CD4-positive, alpha-beta T cell (primary cell): ENCODE data around the gene STYXL1. TPM values are rescaled to one million over a fixed set of nuclear protein-coding genes. Genes with fewer than 3 reads are reported as not detected.

Experiments
- ATAC-seq: fragments of 200-7000 bp; cut with Tn5 transposase; one replicate; pipeline ENCODE4 v1.10.0; 2022; ENCODE audit warnings: mild to moderate bottlenecking; ENCODE audit not compliant: poor library complexity
- CTCF ChIA-PET: fragments of 350-600 bp; sonication (Branson Sonifier 250); formaldehyde crosslinking; loops from one replicate; lab custom pipeline; 2021; ENCODE audit warnings: antibody characterized with exemption, inconsistent platforms; lab: Charles Lee
- POLR2A ChIA-PET: fragments of 350-600 bp; sonication (Branson Sonifier 250); formaldehyde crosslinking; loops from one replicate; lab custom pipeline; 2021; ENCODE audit warnings: antibody characterized with exemption, inconsistent platforms; lab: Charles Lee
- DNase-seq, 14 experiments: peaks; one replicate each; pipeline ENCODE4 v3.0.0-alpha.2; 2013 to 2020; ENCODE audit warnings: mixed read lengths in 2 of 14
- H3K27ac ChIP-seq, 2 donors: one replicate each; pipeline versions ENCODE4 v1.5.1 to v1.7.0; 2013; ENCODE audit warnings: low read length in 2 of 2, low read depth in 1 of 2, mild to moderate bottlenecking in 1 of 2
- H3K27me3 ChIP-seq, 2 experiments: 1 replicate in 1 of 2; 2 replicates in 1 of 2; pipeline versions ENCODE4 v1.6.1 to v1.7.0; 2013; ENCODE audit warnings: low read length in 2 of 2, control low read depth in 1 of 2, mild to moderate bottlenecking in 1 of 2, moderate library complexity in 1 of 2; ENCODE audit not compliant: insufficient read depth in 2 of 2, control insufficient read depth in 1 of 2
- H3K36me3 ChIP-seq: one replicate; pipeline ENCODE4 v1.6.1; 2013; ENCODE audit warnings: low read length, control low read depth; ENCODE audit not compliant: insufficient read depth
- H3K4me1 ChIP-seq: one replicate; pipeline ENCODE4 v1.6.1; 2013; ENCODE audit warnings: low read length, control low read depth; ENCODE audit not compliant: insufficient read depth
- H3K4me3 ChIP-seq: one replicate; pipeline ENCODE4 v1.5.1; 2013; ENCODE audit warnings: mild to moderate bottlenecking, low read length, moderate library complexity
- H3K9me3 ChIP-seq, 2 experiments: 1 replicate in 1 of 2; 2 replicates in 1 of 2; pipeline versions ENCODE4 v1.6.1 to v1.7.0; 2013; ENCODE audit warnings: low read length in 2 of 2, mild to moderate bottlenecking in 2 of 2, control low read depth in 1 of 2, moderate library complexity in 1 of 2; ENCODE audit not compliant: control insufficient read depth in 1 of 2, insufficient read depth in 1 of 2
- H3K27ac Mint-ChIP-seq: one replicate; pipeline ENCODE4 v1.8.0; 2020; ENCODE audit warnings: mixed read lengths
- H3K27me3 Mint-ChIP-seq: one replicate; pipeline ENCODE4 v1.8.0; 2021; ENCODE audit warnings: mixed read lengths
- H3K36me3 Mint-ChIP-seq: one replicate; pipeline ENCODE4 v1.8.0; 2021; ENCODE audit warnings: low read depth, mixed read lengths
- H3K4me1 Mint-ChIP-seq: one replicate; pipeline ENCODE4 v1.8.0; 2021; ENCODE audit warnings: low read depth, mixed read lengths
- H3K4me3 Mint-ChIP-seq: one replicate; pipeline ENCODE4 v1.8.0; 2020; ENCODE audit warnings: mild to moderate bottlenecking, mixed read lengths
- H3K9me3 Mint-ChIP-seq: one replicate; pipeline ENCODE4 v1.8.0; 2020; ENCODE audit warnings: mixed read lengths
- CTCF ChIP-seq: fragments of 200-600 bp; IDR thresholded peaks from one replicate; pipeline ENCODE4 v1.8.0; 2022; ENCODE audit warnings: antibody characterized with exemption, mild to moderate bottlenecking
- intact Hi-C, 2 experiments: fragments of 100-400 bp; cut with DNase I in 1 of 2; cut with micrococcal nuclease in 1 of 2; formaldehyde crosslinking; loops; one replicate each; pipeline versions ENCODE4 v1.15.1 to v1.9.0; 2023 to 2025; cut with DNase I, micrococcal nuclease
- total RNA-seq, 174 experiments: library from RNA in 2 of 174; stranded (reverse) in 2 of 174; gene quantifications; one replicate each; pipeline ENCODE4 v1.2.3 and lab custom pipeline; 2021 to 2026

Gene STYXL1
- total RNA-seq, 2 experiments from 2014 or later, result 8.4 to 8.5 TPM

DNA sequence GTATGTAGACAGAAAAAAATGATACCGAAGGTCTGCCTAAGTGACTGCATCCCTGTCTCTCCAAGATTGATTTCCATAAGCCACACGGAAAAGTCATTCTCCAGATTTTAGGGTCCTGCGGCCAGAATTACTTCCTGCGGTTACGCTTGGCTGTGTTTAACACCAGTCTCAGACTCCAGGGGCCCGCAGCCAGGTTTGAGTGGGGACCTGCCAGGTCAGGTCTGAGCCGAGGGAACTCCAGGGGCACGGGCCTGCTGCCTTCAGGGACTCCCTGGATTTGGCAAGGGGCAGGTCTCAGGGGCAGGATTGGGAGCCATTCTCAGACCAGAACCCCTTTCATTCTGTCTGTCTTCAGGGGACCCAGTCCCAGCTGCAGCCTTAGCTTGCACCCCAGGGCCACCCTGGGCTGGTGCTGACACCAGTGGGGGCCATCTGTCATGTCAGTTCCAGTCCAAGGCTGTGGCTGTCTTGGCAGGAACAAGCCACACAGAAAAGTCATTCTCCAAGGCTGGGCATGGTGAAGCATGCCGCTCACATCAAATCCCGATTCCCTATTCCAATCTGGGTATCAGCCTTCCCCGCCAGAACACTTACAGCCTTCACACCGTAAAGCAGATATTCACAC is 92.4 kb downstream of the STYXL1 start:
- Mint-ChIP-seq H3K27me3 (no peaks in the 10 kb centered on the region), H3K36me3 (peaks cover 52% of the 10 kb centered on the region), H3K4me1 (peaks cover 3% of the 10 kb centered on the region), H3K27ac (no peak overlapping the region), H3K9me3 (no peaks in the 10 kb centered on the region), H3K4me3 (no peak overlapping the region)
- no peak for ATAC-seq
- H3K4me3 ChIP-seq, result no peak overlapping the region
- intact Hi-C loops, result no loop called here
- no peaks in the 10 kb centered on the region for H3K27me3 ChIP-seq
- ChIA-PET POLR2A (no interaction called here), CTCF (interaction anchor here (0.6 kb wide), 1 partner anchor 27 kb away, joined by 3 read pairs; no protein-coding TSS in a partner anchor)
- peaks cover 35% of the 10 kb centered on the region for H3K36me3 ChIP-seq
- no peak for DNase-seq
- no peaks in the 10 kb centered on the region for H3K9me3 ChIP-seq
- no peaks in the 10 kb centered on the region for H3K4me1 ChIP-seq
- H3K27ac ChIP-seq, result no peak overlapping the region
- TF ChIP-seq CTCF, result no peak

DNA sequence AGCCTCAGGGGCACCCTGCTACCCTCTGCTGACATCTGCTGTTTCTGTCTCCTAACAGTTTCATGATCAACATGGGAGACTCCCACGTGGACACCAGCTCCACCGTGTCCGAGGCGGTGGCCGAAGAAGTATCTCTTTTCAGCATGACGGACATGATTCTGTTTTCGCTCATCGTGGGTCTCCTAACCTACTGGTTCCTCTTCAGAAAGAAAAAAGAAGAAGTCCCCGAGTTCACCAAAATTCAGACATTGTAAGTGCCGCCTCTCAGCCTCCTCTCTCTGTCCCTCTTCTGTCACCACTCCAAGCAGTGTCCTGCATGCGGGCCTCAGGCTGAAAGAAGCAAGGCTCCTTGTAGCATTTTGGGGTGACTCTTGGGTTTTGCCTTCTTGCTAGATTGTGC is 93.9 kb downstream of the STYXL1 start:
- ChIA-PET CTCF (no interaction called here), POLR2A (no interaction called here)
- H3K4me3 Mint-ChIP-seq, result no peak overlapping the region
- DNase-seq (no peak), ATAC-seq (no peak)
- intact Hi-C loops, result no loop called here
- no peak for TF ChIP-seq CTCF
- peaks cover 44% of the 10 kb centered on the region for H3K36me3 Mint-ChIP-seq
- H3K9me3 Mint-ChIP-seq, result no peaks in the 10 kb centered on the region
- H3K4me1 ChIP-seq, result no peaks in the 10 kb centered on the region
- H3K27ac Mint-ChIP-seq, result no peak overlapping the region
- no peak overlapping the region for H3K4me3 ChIP-seq
- H3K4me1 Mint-ChIP-seq, result peaks cover 3% of the 10 kb centered on the region
- H3K9me3 ChIP-seq, result no peaks in the 10 kb centered on the region
- no peaks in the 10 kb centered on the region for H3K27me3 Mint-ChIP-seq
- H3K27ac ChIP-seq, result no peak overlapping the region
- peaks cover 30% of the 10 kb centered on the region for H3K36me3 ChIP-seq
- H3K27me3 ChIP-seq, result no peaks in the 10 kb centered on the region

GRCh38 chr7:75953431-75953830 is 94.4 kb downstream of the STYXL1 start:
- Histone ChIP-seq H3K4me3 (no peak overlapping the region), H3K27me3 (no peaks in the 10 kb centered on the region)

More at GRCh38 chr7:75953431-75953830, 94.4 kb downstream of the STYXL1 start:
- Mint-ChIP-seq H3K27ac (no peak overlapping the region), H3K36me3 (peaks cover 39% of the 10 kb centered on the region), H3K4me1 (peaks cover 3% of the 10 kb centered on the region), H3K27me3 (no peaks in the 10 kb centered on the region), H3K4me3 (no peak overlapping the region), H3K9me3 (no peaks in the 10 kb centered on the region)
- intact Hi-C loops, result no loop called here
- CTCF ChIA-PET, result no interaction called here
- Histone ChIP-seq H3K9me3 (no peaks in the 10 kb centered on the region), H3K27ac (no peak overlapping the region), H3K36me3 (peaks cover 30% of the 10 kb centered on the region), H3K4me1 (no peaks in the 10 kb centered on the region)
- POLR2A ChIA-PET, result no interaction called here
- no peak for DNase-seq
- no peak for ATAC-seq
- no peak for TF ChIP-seq CTCF
